C4-2B (cell line): ENCODE data around the gene RPL27A.

Experiments used
- ZFX ChIP-seq: fragments of 450-650 bp; IDR thresholded peaks from 2 replicates; pipeline ENCODE4 v1.6.1; 2017
- TF ChIP-seq, protein P1 (sequence below): fragments of 450-650 bp; conservative IDR thresholded peaks from 2 replicates; pipeline ENCODE4 v1.5.1; 2017; ENCODE audit warnings: mild to moderate bottlenecking

- TF ChIP-seq ZFX: no peak
- TF ChIP-seq, protein P1, sequence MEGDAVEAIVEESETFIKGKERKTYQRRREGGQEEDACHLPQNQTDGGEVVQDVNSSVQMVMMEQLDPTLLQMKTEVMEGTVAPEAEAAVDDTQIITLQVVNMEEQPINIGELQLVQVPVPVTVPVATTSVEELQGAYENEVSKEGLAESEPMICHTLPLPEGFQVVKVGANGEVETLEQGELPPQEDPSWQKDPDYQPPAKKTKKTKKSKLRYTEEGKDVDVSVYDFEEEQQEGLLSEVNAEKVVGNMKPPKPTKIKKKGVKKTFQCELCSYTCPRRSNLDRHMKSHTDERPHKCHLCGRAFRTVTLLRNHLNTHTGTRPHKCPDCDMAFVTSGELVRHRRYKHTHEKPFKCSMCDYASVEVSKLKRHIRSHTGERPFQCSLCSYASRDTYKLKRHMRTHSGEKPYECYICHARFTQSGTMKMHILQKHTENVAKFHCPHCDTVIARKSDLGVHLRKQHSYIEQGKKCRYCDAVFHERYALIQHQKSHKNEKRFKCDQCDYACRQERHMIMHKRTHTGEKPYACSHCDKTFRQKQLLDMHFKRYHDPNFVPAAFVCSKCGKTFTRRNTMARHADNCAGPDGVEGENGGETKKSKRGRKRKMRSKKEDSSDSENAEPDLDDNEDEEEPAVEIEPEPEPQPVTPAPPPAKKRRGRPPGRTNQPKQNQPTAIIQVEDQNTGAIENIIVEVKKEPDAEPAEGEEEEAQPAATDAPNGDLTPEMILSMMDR: no peak
These were observed 10.9 kb upstream of the RPL27A start for GRCh38 chr11:8671651-8672062.
